Coronary artery (tissue), 2 donors: ENCODE data around the gene DGCR6L.
"Not testable (repeated sequence)": the region's sequence is repeated elsewhere in the genome, so short reads cannot be mapped to it uniquely, and the experiment has no call there.

Source experiments
- DNase-seq: peaks from one replicate; pipeline ENCODE4 v3.0.0-alpha.2; 2017; ENCODE audit warnings: low spot score
- H3K27ac ChIP-seq, 2 donors: fragments of 200-600 bp; sonication (generic); one replicate each; pipeline ENCODE4 v1.5.1; 2016 to 2019
- H3K4me3 ChIP-seq: fragments of 200-600 bp; sonication (generic); 2 replicates; pipeline ENCODE4 v1.5.1; 2016; ENCODE audit warnings: mild to moderate bottlenecking, moderate library complexity
- CTCF ChIP-seq: fragments of 200-600 bp; sonication (generic); IDR thresholded peaks from one replicate; pipeline ENCODE4 v1.5.1; 2019; ENCODE audit warnings: antibody characterized with exemption

Gene DGCR6L

GRCh38 chr22:20304646-20305045 lies 15.2 kb downstream of the DGCR6L start:
- Histone ChIP-seq H3K4me3 (no peak overlapping the region), H3K27ac (no peak overlapping the region)
- no peak for DNase-seq
- TF ChIP-seq CTCF = no peak

- H3K27ac ChIP-seq, DNase-seq: not testable (repeated sequence)
Measured at GRCh38 chr22:20303229-20303534, 16.7 kb downstream of the DGCR6L start.

GRCh38 chr22:20302438-20303228 lies 17.2 kb downstream of the DGCR6L start:
- H3K27ac ChIP-seq = no peak overlapping the region
- no peak for TF ChIP-seq CTCF
- no peak overlapping the region for H3K4me3 ChIP-seq
- DNase-seq = no peak

More at GRCh38 chr22:20303229-20303534, 16.7 kb downstream of the DGCR6L start:
- H3K4me3 ChIP-seq = not testable (repeated sequence)

GRCh38 chr22:20299746-20300136 lies 20.1 kb downstream of the DGCR6L start:
- TF ChIP-seq CTCF = no peak
- DNase-seq = no peak
- Histone ChIP-seq H3K27ac (peak overlapping the region in 1 of 2 donors; percentile 20), H3K4me3 (peak overlapping the region; percentile 83)

GRCh38 chr22:20298803-20299745 lies 20.8 kb downstream of the DGCR6L start:
- peak overlapping the region; percentile 83 for H3K4me3 ChIP-seq
- no peak for TF ChIP-seq CTCF
- DNase-seq = no peak
- peak overlapping the region in 1 of 2 donors; percentile 20 for H3K27ac ChIP-seq

- peak overlapping the region; percentile 83 for H3K4me3 ChIP-seq
- no peak overlapping the region for H3K27ac ChIP-seq
- DNase-seq = no peak
- TF ChIP-seq CTCF = no peak
Measured at GRCh38 chr22:20298110-20298802, 21.6 kb downstream of the DGCR6L start.
